HL-60 (cell line): ENCODE measurements around the gene RTKN.

Experiments used
- DNase-seq, 2 experiments: peaks; one replicate each; pipeline ENCODE4 v3.0.0-alpha.2; 2010 to 2020; ENCODE audit warnings: low read depth in 1 of 2, low spot score in 1 of 2
- H3K27ac ChIP-seq: fragments of 250-450 bp; sonication (Bioruptor Pico); replicated peaks from 2 replicates; pipeline ENCODE4 v1.5.1; 2020; ENCODE audit warnings: mild to moderate bottlenecking, moderate library complexity
- H3K27me3 ChIP-seq: fragments of 250-450 bp; sonication (Bioruptor Pico); 2 replicates; pipeline ENCODE4 v1.5.1; 2021; ENCODE audit warnings: mild to moderate bottlenecking, moderate library complexity; ENCODE audit not compliant: insufficient read depth, poor library complexity, severe bottlenecking
- H3K4me3 ChIP-seq: replicated peaks from 2 replicates; pipeline ENCODE4 v1.5.1; 2011; ENCODE audit warnings: mild to moderate bottlenecking, control low read depth, low read length; ENCODE audit not compliant: insufficient read depth
- CTCF ChIP-seq: IDR thresholded peaks from one replicate; pipeline ENCODE4 v1.5.1; 2011; ENCODE audit warnings: low read length, control low read depth, inconsistent platforms; ENCODE audit not compliant: insufficient read depth
- GABPA ChIP-seq: IDR thresholded peaks from 2 replicates; pipeline ENCODE4 v1.6.1; 2012; ENCODE audit warnings: low read depth
- POLR2AphosphoS5 ChIP-seq: IDR thresholded peaks from 2 replicates; pipeline ENCODE4 v1.6.1; 2012; ENCODE audit warnings: low read depth
- REST ChIP-seq: IDR thresholded peaks from 2 replicates; pipeline ENCODE4 v1.6.1; 2012; ENCODE audit warnings: low read depth; ENCODE audit not compliant: insufficient replicate concordance
- SPI1 ChIP-seq: IDR thresholded peaks from 2 replicates; pipeline ENCODE4 v1.6.1; 2012; ENCODE audit warnings: low read depth, mild to moderate bottlenecking, borderline replicate concordance

The RTKN gene

GRCh38 chr2:74406035-74406434, 35.7 kb downstream of the RTKN start:
- TF ChIP-seq SPI1, result no peak
- no peak for TF ChIP-seq GABPA
- TF ChIP-seq REST, result no peak
- TF ChIP-seq CTCF, result no peak
- TF ChIP-seq POLR2AphosphoS5, result no peak
- DNase-seq, result no peak
- no peaks in the 10 kb centered on the region for H3K27me3 ChIP-seq
- no peak overlapping the region for H3K4me3 ChIP-seq
- no peak overlapping the region for H3K27ac ChIP-seq

- no peak for DNase-seq
- TF ChIP-seq SPI1 (no peak), POLR2AphosphoS5 (no peak), CTCF (no peak), GABPA (no peak), REST (no peak)
- H3K4me3 ChIP-seq, result no peak overlapping the region
- no peaks in the 10 kb centered on the region for H3K27me3 ChIP-seq
- no peak overlapping the region for H3K27ac ChIP-seq
These were observed 39.8 kb downstream of the RTKN start for GRCh38 chr2:74401891-74402290.

- H3K27me3 ChIP-seq, result no peaks in the 10 kb centered on the region
- peak in 1 of 2 experiments; percentile 26 for DNase-seq
- TF ChIP-seq POLR2AphosphoS5 (no peak), CTCF (peak; percentile 16)
- no peak overlapping the region for H3K4me3 ChIP-seq
- H3K27ac ChIP-seq, result no peak overlapping the region
These were observed 42.0 kb downstream of the RTKN start for GRCh38 chr2:74399785-74400184.

GRCh38 chr2:74396149-74396548, 45.6 kb downstream of the RTKN start:
- TF ChIP-seq REST (no peak), POLR2AphosphoS5 (no peak), CTCF (no peak), GABPA (no peak), SPI1 (no peak)
- no peaks in the 10 kb centered on the region for H3K27me3 ChIP-seq

More at GRCh38 chr2:74396149-74396548, 45.6 kb downstream of the RTKN start:
- Histone ChIP-seq H3K27ac (no peak overlapping the region), H3K4me3 (no peak overlapping the region)
- no peak for DNase-seq
